ENCODE measurements around the gene ABCA6.
"Not testable (repeated sequence)": the region's sequence is repeated elsewhere in the genome, so short reads cannot be mapped to it uniquely, and the experiment has no call there.

Gene ABCA6

DNA sequence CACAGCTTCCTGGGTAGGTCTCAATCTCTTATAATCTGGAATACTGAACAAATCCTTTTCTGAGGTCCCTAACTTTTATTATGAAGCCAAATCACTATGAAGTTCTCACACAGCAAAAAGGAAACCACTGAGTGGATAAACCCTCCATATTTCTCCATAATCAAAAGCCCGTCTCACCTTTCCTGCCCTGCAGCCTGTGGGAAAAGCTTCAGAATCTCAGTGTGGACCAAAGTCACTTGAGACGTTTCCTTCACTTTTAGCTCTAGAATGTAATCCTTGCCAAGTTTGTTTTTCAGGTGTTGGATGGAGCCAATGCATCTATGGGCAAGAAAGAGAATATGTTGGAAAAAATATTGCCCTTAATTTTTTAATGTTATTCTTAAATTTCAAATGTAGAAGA, 59.0 kb downstream of the ABCA6 start:
- in situ Hi-C loops (cut with HindIII; ENCODE audit: low sequenced_read_pairs): no loop called here
- DNase-seq (ENCODE audit: low read depth, low spot score): no peak
- TF ChIP-seq, protein P1, sequence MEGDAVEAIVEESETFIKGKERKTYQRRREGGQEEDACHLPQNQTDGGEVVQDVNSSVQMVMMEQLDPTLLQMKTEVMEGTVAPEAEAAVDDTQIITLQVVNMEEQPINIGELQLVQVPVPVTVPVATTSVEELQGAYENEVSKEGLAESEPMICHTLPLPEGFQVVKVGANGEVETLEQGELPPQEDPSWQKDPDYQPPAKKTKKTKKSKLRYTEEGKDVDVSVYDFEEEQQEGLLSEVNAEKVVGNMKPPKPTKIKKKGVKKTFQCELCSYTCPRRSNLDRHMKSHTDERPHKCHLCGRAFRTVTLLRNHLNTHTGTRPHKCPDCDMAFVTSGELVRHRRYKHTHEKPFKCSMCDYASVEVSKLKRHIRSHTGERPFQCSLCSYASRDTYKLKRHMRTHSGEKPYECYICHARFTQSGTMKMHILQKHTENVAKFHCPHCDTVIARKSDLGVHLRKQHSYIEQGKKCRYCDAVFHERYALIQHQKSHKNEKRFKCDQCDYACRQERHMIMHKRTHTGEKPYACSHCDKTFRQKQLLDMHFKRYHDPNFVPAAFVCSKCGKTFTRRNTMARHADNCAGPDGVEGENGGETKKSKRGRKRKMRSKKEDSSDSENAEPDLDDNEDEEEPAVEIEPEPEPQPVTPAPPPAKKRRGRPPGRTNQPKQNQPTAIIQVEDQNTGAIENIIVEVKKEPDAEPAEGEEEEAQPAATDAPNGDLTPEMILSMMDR (IDR thresholded peaks at IDR 0.05; ENCODE audit: low read depth, low read length): no peak
- no peak overlapping the region for H3K4me3 ChIP-seq (ENCODE audit: low read depth, low read length)

DNA sequence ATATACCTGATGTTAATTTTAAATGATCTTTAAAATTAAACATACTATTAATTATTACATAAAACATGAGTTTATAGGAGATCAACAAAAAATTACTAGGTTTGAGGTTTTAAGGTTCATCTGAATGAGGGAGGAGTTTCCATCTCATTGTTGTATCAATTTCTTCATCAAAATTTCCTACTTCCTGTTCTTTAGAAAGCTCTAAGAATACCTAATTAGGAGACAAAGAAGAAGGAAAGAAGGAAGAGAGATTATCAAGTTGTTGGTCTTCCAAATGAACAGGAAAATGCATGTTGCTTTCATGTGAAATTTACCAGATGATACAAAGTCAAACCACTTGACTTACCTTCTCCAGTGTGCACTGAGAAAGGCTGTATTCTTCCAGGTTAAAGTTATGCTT, 62.8 kb downstream of the ABCA6 start:
- TF ChIP-seq, protein P1 (IDR thresholded peaks at IDR 0.05; ENCODE audit: low read depth, low read length): no peak
- in situ Hi-C loops (cut with HindIII; ENCODE audit: low sequenced_read_pairs): no loop called here
- H3K4me3 ChIP-seq (ENCODE audit: low read depth, low read length): no peak overlapping the region
- no peak for DNase-seq (ENCODE audit: low read depth, low spot score)

DNA sequence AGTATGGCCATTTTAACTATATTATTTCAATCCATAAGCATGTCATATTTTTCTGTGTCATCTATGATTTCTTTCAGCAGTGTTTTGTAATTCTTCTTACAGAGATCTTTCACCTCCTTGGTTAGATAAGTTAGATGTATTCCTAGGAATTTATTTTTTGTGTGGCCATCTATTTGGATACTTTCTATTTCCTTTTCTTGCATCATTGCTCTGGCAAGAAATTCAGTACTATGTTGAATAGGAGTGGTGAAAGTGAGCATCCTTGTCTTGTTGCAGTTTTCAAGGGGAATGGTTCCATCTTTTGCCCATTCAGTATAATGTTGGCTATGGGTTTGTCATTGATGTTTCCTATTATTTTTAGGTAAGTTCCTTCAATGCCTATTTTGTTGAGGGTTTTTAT, 65.9 kb downstream of the ABCA6 start:
- H3K4me3 ChIP-seq (ENCODE audit: low read depth, low read length): no peak overlapping the region
- DNase-seq (ENCODE audit: low read depth, low spot score): no peak
- in situ Hi-C loops (cut with HindIII; ENCODE audit: low sequenced_read_pairs): no loop called here
- TF ChIP-seq, protein P1 (IDR thresholded peaks at IDR 0.05; ENCODE audit: low read depth, low read length): no peak

- DNase-seq (ENCODE audit: low read depth, low spot score): not testable (repeated sequence)
These were observed 68.3 kb downstream of the ABCA6 start for GRCh38 chr17:69073392-69073791.

DNA sequence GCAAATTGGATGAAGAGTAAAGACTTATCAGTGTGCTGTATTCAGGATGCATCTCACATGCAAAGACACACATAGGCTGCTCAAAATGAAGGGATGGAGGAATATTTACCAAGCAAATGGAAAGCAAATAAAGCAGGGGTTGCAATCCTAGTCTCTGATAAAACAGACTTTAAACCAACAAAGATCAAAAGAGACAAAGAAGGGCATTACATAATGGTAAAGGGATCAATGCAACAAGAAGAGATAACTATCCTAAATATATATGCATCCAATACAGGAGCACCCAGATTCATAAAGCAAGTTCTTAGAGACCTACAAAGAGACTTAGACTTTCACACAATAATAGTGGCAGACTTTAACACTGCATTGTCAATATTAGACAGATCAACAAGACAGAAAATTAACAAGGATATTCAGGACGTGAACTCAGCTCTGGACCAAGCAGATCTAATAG, 68.9 kb downstream of the ABCA6 start:
- H3K4me3 ChIP-seq (ENCODE audit: low read depth, low read length); DNase-seq (ENCODE audit: low read depth, low spot score); in situ Hi-C loops (cut with HindIII; ENCODE audit: low sequenced_read_pairs): not testable (repeated sequence)

More at GRCh38 chr17:69073392-69073791, 68.3 kb downstream of the ABCA6 start:
- in situ Hi-C loops (cut with HindIII; ENCODE audit: low sequenced_read_pairs); H3K4me3 ChIP-seq (ENCODE audit: low read depth, low read length): not testable (repeated sequence)

DNA sequence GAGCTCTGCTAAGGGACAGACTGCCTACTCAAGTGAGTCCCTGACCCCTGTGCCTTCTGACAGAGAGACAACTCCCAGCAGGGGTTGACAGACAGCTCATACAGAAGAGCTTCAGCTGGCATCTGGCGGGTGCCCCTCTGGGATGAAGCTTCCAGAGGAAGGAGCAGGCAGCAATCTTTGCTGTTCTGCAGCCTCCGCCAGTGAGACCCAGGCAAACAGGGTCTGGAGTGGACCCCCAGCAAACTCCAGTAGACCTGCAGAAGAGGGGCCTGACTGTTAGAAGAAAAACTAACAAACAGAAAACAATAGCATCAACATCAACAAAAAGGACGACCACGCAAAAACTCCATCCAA, 70.5 kb downstream of the ABCA6 start:
- in situ Hi-C loops (cut with HindIII; ENCODE audit: low sequenced_read_pairs); H3K4me3 ChIP-seq (ENCODE audit: low read depth, low read length); DNase-seq (ENCODE audit: low read depth, low spot score): not testable (repeated sequence)

GRCh38 chr17:69070378-69071232, 71.1 kb downstream of the ABCA6 start:
- H3K4me3 ChIP-seq (ENCODE audit: low read depth, low read length); DNase-seq (ENCODE audit: low read depth, low spot score); in situ Hi-C loops (cut with HindIII; ENCODE audit: low sequenced_read_pairs): not testable (repeated sequence)

DNA sequence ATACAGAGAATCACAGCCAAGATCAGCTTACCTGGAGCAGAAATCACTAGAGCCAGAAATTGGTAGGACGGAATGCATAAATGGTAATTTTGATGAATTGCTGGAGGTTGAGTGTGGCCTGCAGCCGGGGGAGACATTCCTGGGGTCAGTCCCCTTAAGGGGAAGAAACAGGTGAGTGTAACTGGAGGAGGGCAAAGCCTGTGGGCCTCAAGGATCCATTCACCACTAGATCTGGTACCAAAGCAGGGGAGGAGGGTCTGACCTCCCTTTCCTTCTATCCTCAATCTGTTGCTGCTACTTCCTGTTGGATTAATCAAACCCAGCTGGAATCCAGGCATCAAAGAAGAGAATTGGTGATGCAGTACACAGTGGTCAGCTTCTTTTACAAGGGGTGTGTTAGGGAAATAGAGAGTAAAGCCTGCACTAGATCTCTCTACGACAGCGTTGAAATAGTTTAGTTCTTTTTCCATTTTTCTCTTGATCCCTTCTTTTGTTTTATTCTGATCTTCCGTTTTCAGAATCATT, 72.4 kb downstream of the ABCA6 start:
- TF ChIP-seq, protein P1 (IDR thresholded peaks at IDR 0.05; ENCODE audit: low read depth, low read length): no peak
- no peak overlapping the region for H3K4me3 ChIP-seq (ENCODE audit: low read depth, low read length)
- DNase-seq (ENCODE audit: low read depth, low spot score): no peak
- in situ Hi-C loops (cut with HindIII; ENCODE audit: low sequenced_read_pairs): no loop called here

All from astrocyte of the spinal cord (primary cell).